Left ventricle myocardium inferior (tissue), 1 donor: ENCODE data around the gene CCSER1. TPM values are rescaled to one million over a fixed set of nuclear protein-coding genes. Genes with fewer than 3 reads are reported as not detected.

Experiments used
- DNase-seq: peaks from one replicate; pipeline ENCODE4 v3.0.0-alpha.2; 2020
- H3K27ac ChIP-seq: fragments of 200-600 bp; replicated peaks from 2 replicates; pipeline ENCODE4 v1.8.0; 2021
- H3K27me3 ChIP-seq: fragments of 200-600 bp; 2 replicates; pipeline ENCODE4 v1.8.0; 2021; ENCODE audit warnings: low read depth
- H3K36me3 ChIP-seq: fragments of 200-600 bp; 2 replicates; pipeline ENCODE4 v1.8.0; 2021
- H3K4me1 ChIP-seq: fragments of 200-600 bp; 2 replicates; pipeline ENCODE4 v1.8.0; 2021
- H3K4me3 ChIP-seq: fragments of 200-600 bp; 2 replicates; pipeline ENCODE4 v1.8.0; 2021; ENCODE audit warnings: mild to moderate bottlenecking, moderate library complexity
- H3K9me3 ChIP-seq: fragments of 200-600 bp; replicated peaks from 2 replicates; pipeline ENCODE4 v1.8.0; 2021
- CTCF ChIP-seq: fragments of 200-600 bp; IDR thresholded peaks from 2 replicates; pipeline ENCODE4 v1.8.0; 2021; ENCODE audit warnings: antibody characterized with exemption, mild to moderate bottlenecking, borderline replicate concordance
- intact Hi-C: fragments of 100-400 bp; cut with micrococcal nuclease; formaldehyde crosslinking; loops from one replicate; pipeline ENCODE4 v1.11.0; 2022
- total RNA-seq: library from RNA; stranded (reverse); fragmentation: NEBNext Ultra II Directional; extraction: Animal tissue kit (Norgen Biotek cat#: 25700); gene quantifications from one replicate; pipeline ENCODE4 v1.2.1, GENCODE V29; 2021
- donor health status: DM: no; HTN: yes; CAD: no; lungs with severe emphysema.

Gene CCSER1
- total RNA-seq, 1 donor from 2014 or later = 13.2 TPM

GRCh38 chr4:90540536-90540935 is 413.3 kb downstream of the CCSER1 start:
- H3K27me3 ChIP-seq = no peaks in the 10 kb centered on the region
- H3K27ac ChIP-seq = no peak overlapping the region
- no peak for DNase-seq
- TF ChIP-seq CTCF = no peak
- H3K4me3 ChIP-seq = no peak overlapping the region
- H3K36me3 ChIP-seq = no peaks in the 10 kb centered on the region
- H3K4me1 ChIP-seq = peaks cover 12% of the 10 kb centered on the region
- intact Hi-C loops = no loop called here
- H3K9me3 ChIP-seq = no peaks in the 10 kb centered on the region

- no peak overlapping the region for H3K27ac ChIP-seq
- H3K4me1 ChIP-seq = peaks cover 19% of the 10 kb centered on the region
- no peak for TF ChIP-seq CTCF
- H3K9me3 ChIP-seq = no peaks in the 10 kb centered on the region
- no peak overlapping the region for H3K4me3 ChIP-seq
- DNase-seq = no peak
- no peaks in the 10 kb centered on the region for H3K27me3 ChIP-seq
- intact Hi-C loops = no loop called here
- no peaks in the 10 kb centered on the region for H3K36me3 ChIP-seq
These were observed 415.0 kb downstream of the CCSER1 start for GRCh38 chr4:90542216-90542615.

- no peak overlapping the region for H3K27ac ChIP-seq
- TF ChIP-seq CTCF = no peak
- H3K27me3 ChIP-seq = no peaks in the 10 kb centered on the region
- DNase-seq = no peak
- H3K9me3 ChIP-seq = no peaks in the 10 kb centered on the region
- H3K4me3 ChIP-seq = no peak overlapping the region
- H3K4me1 ChIP-seq = peaks cover 19% of the 10 kb centered on the region
- intact Hi-C loops = no loop called here
- no peaks in the 10 kb centered on the region for H3K36me3 ChIP-seq
These were observed 416.4 kb downstream of the CCSER1 start for GRCh38 chr4:90543419-90544170.

GRCh38 chr4:90544532-90545045 is 417.4 kb downstream of the CCSER1 start:
- Histone ChIP-seq H3K27ac (no peak overlapping the region), H3K4me1 (peaks cover 19% of the 10 kb centered on the region), H3K27me3 (no peaks in the 10 kb centered on the region), H3K4me3 (no peak overlapping the region), H3K36me3 (no peaks in the 10 kb centered on the region), H3K9me3 (no peaks in the 10 kb centered on the region)
- no peak for TF ChIP-seq CTCF
- intact Hi-C loops = no loop called here
- DNase-seq = no peak

- intact Hi-C loops = no loop called here
- H3K27ac ChIP-seq = no peak overlapping the region
- no peak overlapping the region for H3K4me3 ChIP-seq
- no peak for DNase-seq
- no peaks in the 10 kb centered on the region for H3K9me3 ChIP-seq
- no peak for TF ChIP-seq CTCF
- no peaks in the 10 kb centered on the region for H3K27me3 ChIP-seq
- no peaks in the 10 kb centered on the region for H3K36me3 ChIP-seq
- peaks cover 19% of the 10 kb centered on the region for H3K4me1 ChIP-seq
These were observed 418.2 kb downstream of the CCSER1 start for GRCh38 chr4:90545380-90545779.
